Measurements from ENCODE around the gene RASSF5. TPM values are rescaled to one million over a fixed set of nuclear protein-coding genes. Genes with fewer than 3 reads are reported as not detected.
A peak's percentile ranks its signal among the peaks of the same experiment; 100 is the strongest.

The RASSF5 gene
- total RNA-seq, 4 donors from 2014 or later, result 6.6 to 23.0 (median 10.5) TPM

DNA sequence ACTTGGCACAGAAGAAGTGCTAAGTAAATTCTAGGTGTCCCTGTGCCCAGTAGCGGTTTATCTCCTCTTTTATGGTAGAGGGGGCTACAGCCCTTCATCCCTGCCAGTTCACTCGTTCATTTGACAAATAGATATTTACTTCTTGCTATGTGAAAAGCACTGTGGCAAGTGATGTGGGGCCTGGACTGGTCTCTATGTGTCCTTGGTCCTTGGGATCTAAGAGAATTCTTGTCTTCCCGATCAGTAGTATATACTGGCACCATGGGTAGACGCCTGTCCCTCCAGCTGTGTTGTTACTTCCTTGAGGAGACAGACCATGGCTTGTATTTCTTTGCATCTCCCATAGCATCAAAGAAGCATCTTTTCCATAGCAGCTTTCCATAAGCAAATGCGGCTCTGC, 75.2 kb downstream of the RASSF5 start:
- H3K9me3 ChIP-seq, result no peaks in the 10 kb centered on the region
- no peak overlapping the region for H3K27ac ChIP-seq (replicated peaks in 1 of 4)
- TF ChIP-seq, protein P1, sequence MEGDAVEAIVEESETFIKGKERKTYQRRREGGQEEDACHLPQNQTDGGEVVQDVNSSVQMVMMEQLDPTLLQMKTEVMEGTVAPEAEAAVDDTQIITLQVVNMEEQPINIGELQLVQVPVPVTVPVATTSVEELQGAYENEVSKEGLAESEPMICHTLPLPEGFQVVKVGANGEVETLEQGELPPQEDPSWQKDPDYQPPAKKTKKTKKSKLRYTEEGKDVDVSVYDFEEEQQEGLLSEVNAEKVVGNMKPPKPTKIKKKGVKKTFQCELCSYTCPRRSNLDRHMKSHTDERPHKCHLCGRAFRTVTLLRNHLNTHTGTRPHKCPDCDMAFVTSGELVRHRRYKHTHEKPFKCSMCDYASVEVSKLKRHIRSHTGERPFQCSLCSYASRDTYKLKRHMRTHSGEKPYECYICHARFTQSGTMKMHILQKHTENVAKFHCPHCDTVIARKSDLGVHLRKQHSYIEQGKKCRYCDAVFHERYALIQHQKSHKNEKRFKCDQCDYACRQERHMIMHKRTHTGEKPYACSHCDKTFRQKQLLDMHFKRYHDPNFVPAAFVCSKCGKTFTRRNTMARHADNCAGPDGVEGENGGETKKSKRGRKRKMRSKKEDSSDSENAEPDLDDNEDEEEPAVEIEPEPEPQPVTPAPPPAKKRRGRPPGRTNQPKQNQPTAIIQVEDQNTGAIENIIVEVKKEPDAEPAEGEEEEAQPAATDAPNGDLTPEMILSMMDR (IDR thresholded peaks at IDR 0.05), result no peak
- no peak for TF ChIP-seq POLR2AphosphoS5 (IDR thresholded peaks at IDR 0.05)
- no peak for TF ChIP-seq EP300 (IDR thresholded peaks at IDR 0.05)
- no peak for TF ChIP-seq POLR2A (IDR thresholded peaks at IDR 0.05; ENCODE audit: low read depth)
- intact Hi-C loops (cut with DNase I), result no loop called here
- no peak for DNase-seq (ENCODE audit: extremely low spot score)
- 92% methylated on average over 5 of the region's 5 CpGs for WGBS
- no peaks in the 10 kb centered on the region for H3K27me3 ChIP-seq
- H3K4me1 ChIP-seq, result peaks cover 0 to 26% (median 17%) of the 10 kb centered on the region in 4 donors
- H3K36me3 ChIP-seq, result peaks cover 0 to 54% (median 32%) of the 10 kb centered on the region in 4 donors
- H3K4me3 ChIP-seq, result no peak overlapping the region

DNA sequence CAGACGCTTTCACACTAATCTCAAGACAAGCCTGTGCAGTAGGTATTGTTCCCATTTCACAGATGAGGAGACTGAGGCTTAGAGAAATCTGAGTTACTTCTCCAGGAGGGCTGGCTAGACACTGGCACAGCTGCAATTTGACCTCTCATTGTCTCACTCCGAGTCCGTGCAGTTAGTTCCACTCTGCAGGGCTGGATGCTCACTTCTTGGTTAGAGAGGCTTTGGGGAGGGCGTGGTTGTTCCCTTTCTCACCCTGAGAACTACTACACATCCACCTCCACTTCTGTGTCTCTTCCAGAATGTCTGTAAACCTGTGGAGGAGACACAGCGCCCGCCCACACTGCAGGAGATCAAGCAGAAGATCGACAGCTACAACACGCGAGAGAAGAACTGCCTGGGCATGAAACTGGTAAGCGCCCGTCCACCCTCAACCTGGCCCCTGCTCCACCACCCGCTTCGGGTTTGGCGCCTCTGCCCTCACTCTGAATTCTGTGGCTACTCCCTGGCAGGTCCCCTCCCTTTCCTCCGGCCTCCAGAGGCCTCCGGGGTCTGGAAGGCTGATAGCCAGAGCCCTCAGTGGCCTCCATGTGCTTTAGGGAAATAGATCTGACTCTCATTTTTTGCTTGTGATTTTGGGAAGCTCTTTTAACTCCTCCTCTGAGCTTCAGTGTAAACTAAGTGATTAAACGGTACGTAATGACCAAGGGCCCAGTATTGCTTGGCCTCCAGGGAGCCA, 75.8 kb downstream of the RASSF5 start:
- Histone ChIP-seq H3K4me3 (no peak overlapping the region), H3K27me3 (no peaks in the 10 kb centered on the region), H3K36me3 (peaks cover 0 to 60% (median 38%) of the 10 kb centered on the region in 4 donors), H3K27ac (replicated peaks in 1 of 4) (no peak overlapping the region), H3K9me3 (no peaks in the 10 kb centered on the region), H3K4me1 (peaks cover 0 to 32% (median 22%) of the 10 kb centered on the region in 4 donors)
- no peak for DNase-seq (ENCODE audit: extremely low spot score)
- WGBS, result 78% methylated on average over 18 of the region's 18 CpGs
- intact Hi-C loops (cut with DNase I), result loop anchor here (1.0 kb wide), 2 partner anchors 38 to 93 kb away; no protein-coding TSS in a partner anchor
- TF ChIP-seq EP300 (IDR thresholded peaks at IDR 0.05) (no peak), POLR2A (IDR thresholded peaks at IDR 0.05; ENCODE audit: low read depth) (no peak), POLR2AphosphoS5 (IDR thresholded peaks at IDR 0.05) (no peak)
- TF ChIP-seq, protein P1 (IDR thresholded peaks at IDR 0.05), result no peak

DNA sequence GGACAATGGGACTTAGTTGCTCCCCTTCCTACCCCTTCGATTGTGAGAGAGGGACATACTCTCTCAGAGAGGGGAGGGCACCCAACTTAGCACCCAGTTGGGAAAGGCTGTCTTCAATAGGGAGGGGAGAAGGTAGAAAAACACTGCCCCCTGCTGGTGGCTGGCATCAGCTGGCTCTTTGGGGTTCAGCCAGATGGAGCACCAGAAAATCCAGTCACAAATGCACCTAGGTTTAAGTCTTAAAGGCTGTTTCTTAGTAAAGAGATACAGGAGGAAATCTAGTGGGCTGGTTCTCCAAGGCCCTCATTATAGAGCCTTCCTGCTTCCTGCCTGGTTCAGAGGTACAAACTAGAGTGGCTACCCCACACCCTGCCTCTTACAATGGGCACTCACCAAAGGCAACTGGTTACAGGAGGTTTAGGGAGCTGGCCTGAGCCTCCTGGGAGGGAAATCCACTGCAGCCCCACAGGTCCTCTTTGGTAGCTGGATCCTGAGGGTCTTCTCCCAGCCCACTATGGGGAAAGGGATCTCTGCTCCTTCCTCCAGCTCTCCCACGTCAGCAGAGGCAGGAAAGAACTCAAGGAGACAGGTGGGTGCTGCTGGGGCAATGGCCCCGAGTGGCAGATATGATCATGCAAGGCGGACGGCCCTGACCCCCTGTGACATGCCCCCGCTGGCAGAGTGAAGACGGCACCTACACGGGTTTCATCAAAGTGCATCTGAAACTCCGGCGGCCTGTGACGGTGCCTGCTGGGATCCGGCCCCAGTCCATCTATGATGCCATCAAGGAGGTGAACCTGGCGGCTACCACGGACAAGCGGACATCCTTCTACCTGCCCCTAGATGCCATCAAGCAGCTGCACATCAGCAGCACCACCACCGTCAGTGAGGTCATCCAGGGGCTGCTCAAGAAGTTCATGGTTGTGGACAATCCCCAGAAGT, 76.6 kb downstream of the RASSF5 start:
- Histone ChIP-seq H3K27ac (replicated peaks in 1 of 4) (no peak overlapping the region), H3K4me1 (peaks cover 0 to 41% (median 30%) of the 10 kb centered on the region in 4 donors), H3K4me3 (no peak overlapping the region), H3K36me3 (peaks cover 0 to 68% (median 42%) of the 10 kb centered on the region in 4 donors), H3K9me3 (no peaks in the 10 kb centered on the region), H3K27me3 (no peaks in the 10 kb centered on the region)
- DNase-seq (ENCODE audit: extremely low spot score), result peak; percentile 94
- intact Hi-C loops (cut with DNase I), result loop anchor here (1.0 kb wide), 2 partner anchors 39 to 94 kb away; no protein-coding TSS in a partner anchor
- WGBS, result 83% methylated on average over 9 of the region's 16 CpGs
- no peak for TF ChIP-seq POLR2A (IDR thresholded peaks at IDR 0.05; ENCODE audit: low read depth)
- TF ChIP-seq, protein P1 (IDR thresholded peaks at IDR 0.05), result peak; percentile 87 to 94 (median 92)

DNA sequence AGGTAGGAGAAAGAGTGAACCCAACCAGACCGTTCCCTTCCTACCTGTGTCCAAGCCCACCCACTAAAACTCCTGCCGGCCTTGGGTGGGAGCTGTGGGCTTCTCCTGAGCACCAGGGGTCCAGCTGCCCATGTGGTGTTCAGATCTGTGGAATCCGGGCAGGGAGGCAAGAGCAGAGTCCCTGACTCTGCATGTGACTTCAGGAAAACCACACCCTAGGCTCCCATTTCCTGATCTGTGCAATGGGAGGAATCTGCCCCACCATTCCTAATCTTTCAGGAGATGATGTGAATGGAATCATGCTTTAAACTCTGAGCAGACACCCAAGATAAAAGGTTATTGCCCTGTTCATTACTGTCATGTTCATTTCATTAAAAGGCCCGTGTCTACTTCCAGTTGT, 77.4 kb downstream of the RASSF5 start:
- DNase-seq (ENCODE audit: extremely low spot score), result no peak
- intact Hi-C loops (cut with DNase I), result no loop called here
- H3K4me3 ChIP-seq, result no peak overlapping the region
- TF ChIP-seq EP300 (IDR thresholded peaks at IDR 0.05) (no peak), POLR2A (IDR thresholded peaks at IDR 0.05; ENCODE audit: low read depth) (no peak), POLR2AphosphoS5 (IDR thresholded peaks at IDR 0.05) (no peak)
- TF ChIP-seq, protein P1 (IDR thresholded peaks at IDR 0.05), result no peak
- no peaks in the 10 kb centered on the region for H3K9me3 ChIP-seq
- H3K27ac ChIP-seq (replicated peaks in 1 of 4), result no peak overlapping the region
- peaks cover 0 to 41% (median 37%) of the 10 kb centered on the region in 4 donors for H3K4me1 ChIP-seq
- H3K27me3 ChIP-seq, result no peaks in the 10 kb centered on the region
- WGBS, result 68% methylated on average over 4 of the region's 4 CpGs
- peaks cover 0 to 71% (median 45%) of the 10 kb centered on the region in 4 donors for H3K36me3 ChIP-seq
